A172 (cell line): ENCODE measurements around the gene LOC101059915.
A peak's percentile ranks its signal among the peaks of the same experiment; 100 is the strongest.
"Not testable (repeated sequence)": the region's sequence is repeated elsewhere in the genome, so short reads cannot be mapped to it uniquely, and the experiment has no call there.

Experiments
- DNase-seq: peaks from one replicate; pipeline ENCODE4 v3.0.0-alpha.2; 2015; ENCODE audit warnings: low spot score

The LOC101059915 gene

GRCh38 chrX:71640002-71640401 is 27.3 kb upstream of the LOC101059915 start:
- DNase-seq = no peak

DNA sequence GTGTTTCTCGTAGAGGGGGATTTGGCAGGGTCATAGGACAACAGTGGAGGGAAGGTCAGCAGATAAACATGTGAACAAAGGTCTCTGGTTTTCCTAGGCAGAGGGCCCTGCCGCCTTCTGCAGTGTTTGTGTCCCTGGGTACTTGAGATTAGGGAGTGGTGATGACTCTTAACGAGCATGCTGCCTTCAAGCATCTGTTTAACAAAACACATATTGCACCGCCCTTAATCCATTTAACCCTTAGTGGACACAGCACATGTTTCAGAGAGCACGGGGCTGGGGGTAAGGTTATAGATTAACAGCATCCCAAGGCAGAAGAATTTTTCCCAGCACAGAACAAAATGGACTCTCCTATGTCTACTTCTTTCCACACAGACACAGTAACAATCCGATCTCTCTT is 22.9 kb upstream of the LOC101059915 start:
- DNase-seq = not testable (repeated sequence)

DNA sequence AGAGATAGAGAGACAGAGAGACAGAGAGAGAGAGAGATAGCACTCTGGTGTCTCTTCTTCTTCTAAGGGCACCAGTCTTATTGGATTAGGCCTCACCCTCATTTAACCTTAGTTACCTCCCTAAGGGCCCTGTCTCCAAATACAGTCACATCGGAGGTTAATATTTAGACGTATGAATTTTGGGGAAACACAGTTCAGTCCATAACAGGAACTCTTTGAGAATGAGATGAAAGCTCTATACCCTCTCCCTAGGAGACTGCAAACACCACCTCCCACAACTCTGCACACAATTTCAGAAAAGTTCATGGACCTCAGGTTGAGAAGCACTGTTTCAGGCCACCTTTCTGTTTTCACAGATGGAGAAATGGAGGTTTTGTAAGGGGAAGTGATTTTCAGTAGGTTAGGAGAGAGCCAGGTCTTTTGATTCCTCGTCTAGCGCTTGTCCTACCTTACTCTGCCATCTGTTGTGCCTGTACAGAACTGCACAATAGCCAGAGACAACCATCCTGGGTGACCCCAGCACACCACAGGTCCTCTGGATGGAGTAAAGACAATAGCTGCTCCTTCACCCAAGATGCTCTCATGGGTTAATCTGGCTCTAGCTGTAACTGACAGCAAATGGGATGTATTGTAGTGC is 16.9 kb upstream of the LOC101059915 start:
- DNase-seq = no peak

DNA sequence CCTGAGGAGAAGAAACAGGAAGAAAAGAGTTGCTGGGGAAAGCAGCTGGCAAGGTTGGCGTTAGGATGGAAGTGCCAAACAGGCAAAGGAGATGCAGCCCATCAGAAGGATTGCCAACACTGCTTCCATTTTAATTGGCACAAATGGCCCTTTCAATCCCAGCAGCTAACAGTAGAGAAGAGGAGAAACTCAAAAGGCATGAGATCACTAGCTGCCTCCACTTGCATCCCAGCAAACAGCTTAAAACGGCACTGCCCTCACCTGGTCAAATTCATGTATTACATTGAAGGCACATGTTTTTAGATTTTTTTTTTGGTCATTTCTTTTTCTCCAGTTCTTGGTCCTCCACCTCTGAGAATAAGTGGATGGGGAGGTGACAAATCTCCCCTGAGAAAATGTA is 14.9 kb upstream of the LOC101059915 start:
- peak; percentile 54 for DNase-seq

GRCh38 chrX:71653344-71653743 is 14.0 kb upstream of the LOC101059915 start:
- no peak for DNase-seq

GRCh38 chrX:71657267-71657666 is 10.1 kb upstream of the LOC101059915 start:
- DNase-seq = no peak

GRCh38 chrX:71659342-71659741 is 8.0 kb upstream of the LOC101059915 start:
- no peak for DNase-seq

GRCh38 chrX:71659959-71660358 is 7.4 kb upstream of the LOC101059915 start:
- DNase-seq = no peak

DNA sequence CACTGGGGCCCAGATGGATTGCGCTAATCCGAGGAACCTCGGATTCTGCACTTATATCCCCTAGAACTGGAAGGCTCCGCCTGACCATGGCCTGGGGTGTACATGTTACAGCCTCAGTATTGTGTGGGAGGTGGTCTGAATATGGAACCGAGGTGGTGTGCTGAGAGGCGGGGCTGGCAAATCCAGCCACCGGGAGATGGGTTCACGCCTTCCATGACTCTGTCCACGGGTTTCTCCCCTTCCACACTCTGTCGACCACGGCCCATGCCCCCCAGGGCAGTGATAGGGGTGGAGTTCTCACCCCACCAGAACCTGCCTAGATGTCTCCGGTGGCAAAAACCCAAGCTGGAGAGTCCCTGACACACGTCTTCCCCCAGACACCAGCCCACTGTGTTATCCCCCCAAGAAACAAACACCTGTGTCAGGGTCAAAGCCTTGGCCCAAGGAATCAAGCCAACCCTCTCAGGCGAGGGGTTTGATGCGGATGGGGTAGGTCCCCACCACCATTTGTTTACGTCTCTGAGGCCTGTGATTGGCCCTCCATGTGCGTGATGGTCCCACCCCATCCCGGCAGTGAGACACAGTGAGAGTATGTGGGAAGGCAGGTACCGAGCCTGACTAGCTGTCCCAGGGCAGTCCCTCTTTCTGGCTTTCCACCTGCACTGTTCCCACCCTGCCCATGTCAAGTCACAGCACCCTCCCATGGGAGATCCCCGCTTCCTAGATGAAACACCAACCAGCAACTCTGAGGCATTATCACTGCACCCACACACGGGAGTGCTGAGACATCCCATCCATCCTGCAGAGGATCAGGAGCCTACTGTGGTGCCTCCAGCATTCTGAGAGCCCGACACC is 6.6 kb upstream of the LOC101059915 start:
- DNase-seq = no peak

DNA sequence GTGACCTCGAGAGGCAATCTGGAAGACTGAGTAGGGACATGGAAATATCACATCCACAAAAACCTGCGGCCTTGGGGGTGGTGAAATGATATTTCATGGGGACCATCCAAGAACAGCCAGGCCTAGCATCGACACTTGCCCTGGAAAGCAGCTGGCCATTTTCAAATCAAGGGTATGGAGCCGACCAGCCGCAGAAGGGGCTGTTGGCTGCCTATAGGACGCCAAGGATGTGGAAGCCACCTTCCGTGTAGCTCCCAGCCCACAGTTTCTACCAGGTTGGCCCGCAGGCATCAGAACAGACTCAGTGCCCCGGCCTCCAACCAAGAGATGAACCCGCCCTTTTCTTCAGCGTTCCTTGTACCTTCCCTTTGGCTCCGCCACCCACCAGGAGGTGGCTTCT is 5.4 kb upstream of the LOC101059915 start:
- DNase-seq = no peak

GRCh38 chrX:71662654-71663053 is 4.7 kb upstream of the LOC101059915 start:
- not testable (repeated sequence) for DNase-seq

- not testable (repeated sequence) for DNase-seq
These were observed 4.1 kb upstream of the LOC101059915 start for GRCh38 chrX:71663238-71663637.

- DNase-seq = peak; percentile 29
These were observed 3.1 kb upstream of the LOC101059915 start for GRCh38 chrX:71664202-71664601.

DNA sequence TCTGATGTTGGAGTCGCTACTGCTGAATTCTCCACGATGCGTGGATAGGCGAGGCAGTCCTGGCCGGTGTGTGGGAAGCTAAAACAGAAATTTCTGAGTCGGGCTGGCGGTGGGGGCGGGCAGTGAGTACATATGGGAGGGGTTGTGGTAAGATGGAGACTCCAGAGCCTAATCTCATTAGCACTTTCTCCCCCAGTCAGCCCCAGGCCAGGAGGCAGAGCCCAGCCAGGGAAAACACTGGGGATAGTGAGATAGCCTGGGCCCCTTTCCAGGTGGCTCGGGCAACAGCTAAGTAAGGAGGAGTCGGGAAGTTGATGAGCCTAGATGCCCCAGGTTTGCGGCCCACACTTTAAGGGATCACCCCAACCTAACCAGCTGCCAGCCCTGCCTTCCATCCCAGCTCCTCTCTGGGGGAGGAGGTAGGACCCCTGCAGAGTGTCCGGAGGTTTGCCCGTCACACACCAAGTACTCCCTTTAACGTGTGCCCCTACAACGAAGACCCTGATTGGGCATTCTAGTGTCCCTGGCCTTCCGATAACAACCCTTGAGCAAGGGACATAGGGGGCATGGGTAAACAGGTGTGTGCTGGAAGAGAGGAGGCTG is 2.4 kb upstream of the LOC101059915 start:
- DNase-seq = no peak

GRCh38 chrX:71665747-71666146 is 1.6 kb upstream of the LOC101059915 start:
- DNase-seq = no peak

GRCh38 chrX:71666240-71667223 is 814 bp upstream of the LOC101059915 start:
- no peak for DNase-seq

DNA sequence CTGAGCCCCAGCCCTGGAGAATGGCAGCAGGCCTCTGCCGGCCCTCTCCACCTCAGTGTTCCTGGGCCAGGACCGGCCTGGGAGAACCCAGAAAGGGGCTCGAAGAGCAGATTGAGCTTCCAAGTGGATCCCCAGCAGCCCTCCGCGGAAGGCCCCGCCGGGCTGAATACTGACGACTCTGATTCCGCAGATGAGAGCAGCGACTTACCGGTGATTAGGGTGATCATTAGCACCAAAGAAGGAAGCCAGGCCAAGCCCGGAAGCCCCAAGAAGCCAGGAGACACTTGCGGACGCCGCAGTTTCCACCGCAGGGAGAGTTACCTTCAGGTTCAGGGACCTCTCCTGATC is 876 bp downstream of the LOC101059915 start:
- DNase-seq = no peak

DNA sequence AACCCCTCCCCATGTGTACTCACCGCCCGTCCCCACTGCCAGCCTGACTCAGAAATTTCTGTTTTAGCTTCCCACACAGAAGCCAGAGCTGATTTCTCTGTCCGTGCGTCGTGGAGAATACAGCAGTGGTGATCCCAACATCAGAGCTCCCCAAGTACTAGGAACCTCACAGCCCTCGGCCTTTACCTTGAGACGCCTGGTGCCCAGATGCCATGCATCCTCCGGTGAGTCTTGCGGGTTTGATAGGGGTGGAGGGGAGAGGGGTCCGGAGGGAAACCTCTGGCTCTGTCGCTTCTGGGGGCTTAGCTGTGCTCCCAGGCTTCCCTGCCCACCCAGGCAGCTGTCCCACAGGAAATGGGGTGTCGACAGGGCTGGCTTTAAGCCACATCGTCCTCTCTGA is 2.1 kb downstream of the LOC101059915 start:
- DNase-seq = no peak

- DNase-seq = not testable (repeated sequence)
These were observed 2.6 kb downstream of the LOC101059915 start for GRCh38 chrX:71669947-71670346.

GRCh38 chrX:71671043-71671780 is 3.9 kb downstream of the LOC101059915 start:
- DNase-seq = no peak

DNA sequence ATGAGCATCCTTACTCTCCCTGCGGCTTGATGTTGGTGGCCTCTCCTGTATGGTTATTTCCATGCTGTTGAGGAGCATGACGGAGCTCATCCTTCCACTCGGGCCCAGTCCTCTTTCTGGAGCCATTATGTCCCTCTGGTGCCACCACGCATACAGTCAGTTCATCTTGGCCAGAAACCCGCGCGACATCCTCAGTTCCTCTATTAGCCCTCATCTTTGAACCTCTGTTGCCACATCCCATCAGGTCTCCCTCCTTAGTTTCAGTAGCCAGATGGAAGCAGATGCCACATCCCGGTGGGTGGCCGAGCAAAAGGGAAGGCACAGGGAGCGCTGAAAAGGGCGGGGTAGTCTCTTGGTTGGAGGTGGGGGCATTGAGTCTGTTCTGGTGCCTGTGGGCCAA is 4.6 kb downstream of the LOC101059915 start:
- DNase-seq = no peak
